ENCODE measurements around the gene CDK5.

DNA sequence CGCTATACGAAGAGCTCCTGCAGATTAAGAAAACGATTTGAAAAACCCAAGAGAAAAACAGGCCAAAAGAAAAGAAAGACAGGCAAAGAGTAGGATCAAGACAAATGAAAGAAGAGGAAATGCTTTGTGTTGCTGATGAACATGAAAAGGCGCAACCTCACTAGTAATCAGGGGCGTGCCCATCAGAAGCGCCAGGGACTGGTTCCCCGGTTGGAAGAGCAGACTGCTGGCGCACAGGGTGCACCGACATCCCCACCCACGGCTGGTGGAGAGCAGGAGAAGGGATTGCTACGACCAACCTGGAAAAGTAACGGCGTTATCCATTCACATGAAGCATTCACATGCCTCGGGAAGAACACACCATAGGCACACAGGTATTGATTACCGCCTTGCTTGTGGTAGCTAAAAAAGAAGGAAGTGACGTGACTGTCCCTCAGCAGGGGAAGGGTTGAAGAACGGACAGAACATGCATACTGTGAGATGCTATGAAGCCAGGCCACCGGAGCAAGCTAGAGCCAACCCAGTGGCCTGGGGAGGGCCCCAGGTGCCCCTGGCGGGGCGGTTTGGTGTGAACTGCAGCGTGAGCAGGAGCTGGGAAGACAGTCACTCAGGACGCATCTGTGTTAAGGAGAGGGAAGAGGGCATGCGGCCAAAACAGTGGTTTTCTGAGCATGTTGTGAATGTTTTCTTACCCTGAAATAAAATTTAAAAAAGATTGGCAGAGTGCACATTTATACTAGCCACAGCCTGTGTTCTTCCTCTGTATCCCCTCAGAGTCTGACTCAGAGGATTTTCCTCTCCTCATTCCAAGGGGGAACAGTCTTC is 46.9 kb upstream of the CDK5 start:
- no peak for TF ChIP-seq POLR2AphosphoS5 (IDR thresholded peaks at IDR 0.05; ENCODE audit: low read depth, low read length)
- no peak for TF ChIP-seq TAF1 (IDR thresholded peaks at IDR 0.05; ENCODE audit: borderline replicate concordance, insufficient read depth, low read length)
- TF ChIP-seq REST (IDR thresholded peaks at IDR 0.05; ENCODE audit: insufficient read depth in 1 of 2, low read depth in 2 of 2, low read length in 2 of 2), result no peak
- no peak for TF ChIP-seq SIN3A (IDR thresholded peaks at IDR 0.05; ENCODE audit: borderline replicate concordance, insufficient read depth, low read length)
- TF ChIP-seq FOXP2 (optimal IDR thresholded peaks at IDR 0.05; ENCODE audit: borderline replicate concordance, extremely low read depth, extremely low read length, insufficient read depth), result no peak
